K562 (cell line): Measurements from ENCODE around the gene ASZ1. TPM values are rescaled to one million over a fixed set of nuclear protein-coding genes. Genes with fewer than 3 reads are reported as not detected.

Experiments used
- ATAC-seq: fragments of 200-7000 bp; cut with Tn5 transposase; 3 replicates; pipeline ENCODE4 v1.9.1; 2020; ENCODE audit warnings: moderate library complexity
- BruUV-seq: library from RNA; stranded (reverse); fragments of 400-500 nt; replicated peaks from 2 replicates; lab custom pipeline; 2021; lab: Mats Ljungman, UMichigan
- CTCF ChIA-PET: fragments of 300-600 bp; formaldehyde crosslinking; extraction: SDS; loops from one replicate; lab custom pipeline; 2021; ENCODE audit warnings: low intra/inter-chr PET ratio; lab: Yijun Ruan, JAX
- POLR2A ChIA-PET: fragments of 300-600, 350-650 bp; sonication (Branson Sonifier 250); formaldehyde crosslinking; extraction: SDS; loops from one replicate; lab custom pipeline; 2021; ENCODE audit warnings: antibody characterized with exemption, inconsistent platforms; lab: Yijun Ruan, JAX
- DNase-seq, 4 experiments: peaks; one replicate each; pipeline versions ENCODE4 v3.0.0 to v3.0.0-alpha.2; 2011 to 2018; ENCODE audit warnings: low spot score in 3 of 4, mixed read lengths in 3 of 4; ENCODE audit errors: extremely low read depth in 1 of 4
- FAIRE-seq: peaks from 2 replicates; lab custom pipeline; 2011; peaks lifted over from hg19 to GRCh38; lab: Jason Lieb, UNC
- H2AFZ ChIP-seq: 2 replicates; pipeline ENCODE4 v1.6.0; 2011; ENCODE audit warnings: low read depth, low read length, control low read depth, inconsistent platforms
- H3K27ac ChIP-seq: fragments of 200-600 bp; 3 replicates; pipeline ENCODE4 v1.8.0; 2011; ENCODE audit warnings: low read depth, mild to moderate bottlenecking, control low read depth, inconsistent platforms, low read length, moderate library complexity, mixed read lengths; ENCODE audit errors: extremely low read depth
- H3K27me3 ChIP-seq, 2 experiments: fragments of 300-600 bp in 1 of 2; 2 replicates in 1 of 2; 3 replicates in 1 of 2; pipeline versions ENCODE4 v1.6.0 to v1.8.0; 2011; ENCODE audit warnings: inconsistent platforms in 2 of 2, low read length in 2 of 2, mild to moderate bottlenecking in 1 of 2, mixed read lengths in 1 of 2, moderate library complexity in 1 of 2; ENCODE audit not compliant: control insufficient read depth in 2 of 2, insufficient read depth in 2 of 2
- H3K36me3 ChIP-seq: fragments of 300-600 bp; 3 replicates; pipeline ENCODE4 v1.8.0; 2011; ENCODE audit warnings: mild to moderate bottlenecking, low read length, inconsistent platforms; ENCODE audit not compliant: control insufficient read depth, insufficient read depth
- H3K4me1 ChIP-seq, 2 experiments: fragments of 200-600 bp in 1 of 2; replicated peaks in 1 of 2; 2 replicates in 1 of 2; 3 replicates in 1 of 2; pipeline versions ENCODE4 v1.5.1 to v1.8.0; 2011; ENCODE audit warnings: inconsistent platforms in 2 of 2, low read length in 2 of 2, mild to moderate bottlenecking in 1 of 2, mixed read lengths in 1 of 2, moderate library complexity in 1 of 2; ENCODE audit not compliant: control insufficient read depth in 2 of 2, insufficient read depth in 2 of 2
- H3K4me2 ChIP-seq: 2 replicates; pipeline ENCODE4 v1.6.1; 2011; ENCODE audit warnings: low read length, control low read depth, inconsistent platforms, mixed read lengths; ENCODE audit not compliant: insufficient read depth
- H3K4me3 ChIP-seq: fragments of 200-600 bp; sonication (generic), shearing (Covaris generic); 2 replicates; pipeline ENCODE4 v1.5.1; 2016; ENCODE audit warnings: control low read depth, inconsistent platforms
- H3K79me2 ChIP-seq: fragments of 200-600 bp; 3 replicates; pipeline ENCODE4 v1.8.0; 2011; ENCODE audit warnings: low read length, inconsistent platforms; ENCODE audit not compliant: control insufficient read depth, insufficient read depth
- H3K9ac ChIP-seq, 2 experiments: 2 replicates each; pipeline versions ENCODE4 v1.6.0 to v1.6.1; 2011; ENCODE audit warnings: low read depth in 2 of 2, low read length in 2 of 2, control low read depth in 1 of 2, inconsistent platforms in 1 of 2, mild to moderate bottlenecking in 1 of 2, mixed read lengths in 1 of 2; ENCODE audit not compliant: insufficient read depth in 1 of 2
- H3K9me1 ChIP-seq: one replicate; pipeline ENCODE4 v1.6.0; 2011; ENCODE audit warnings: inconsistent platforms, mild to moderate bottlenecking, low read length, moderate library complexity; ENCODE audit not compliant: control insufficient read depth, insufficient read depth
- H3K9me3 ChIP-seq: replicated peaks from 2 replicates; pipeline ENCODE4 v1.5.1; 2011; ENCODE audit warnings: low read depth, low read length, inconsistent platforms; ENCODE audit not compliant: control insufficient read depth, insufficient read depth
- H4K20me1 ChIP-seq: replicated peaks from 2 replicates; pipeline ENCODE4 v1.6.1; 2011; ENCODE audit warnings: low read length, inconsistent platforms, mixed read lengths; ENCODE audit not compliant: control insufficient read depth, insufficient read depth
- CBX8 ChIP-seq: fragments of 200-600 bp; sonication (generic); IDR thresholded peaks from 2 replicates; pipeline ENCODE4 v1.6.1; 2012; ENCODE audit warnings: borderline replicate concordance, mixed run types, low read depth, mild to moderate bottlenecking, moderate library complexity, mixed read lengths, low read length, control low read depth, inconsistent platforms; ENCODE audit not compliant: poor library complexity, severe bottlenecking; ENCODE audit errors: extremely low read depth
- GATAD2A ChIP-seq: fragments of 450-650 bp; IDR thresholded peaks from 2 replicates; pipeline ENCODE4 v1.6.1; 2017
- RBM17 ChIP-seq: fragments of 200-400 bp; formaldehyde crosslinking; IDR thresholded peaks from 2 replicates; pipeline ENCODE4 v1.6.1; 2017; ENCODE audit warnings: low read depth, mild to moderate bottlenecking, low read length, borderline replicate concordance
- TAL1 ChIP-seq: fragments of 450-650 bp; IDR thresholded peaks from 2 replicates; pipeline ENCODE4 v1.6.1; 2016; ENCODE audit warnings: mild to moderate bottlenecking
- TGIF2 ChIP-seq: sonication (generic); formaldehyde crosslinking; IDR thresholded peaks from 2 replicates; pipeline ENCODE4 v1.8.1; 2022; ENCODE audit warnings: mild to moderate bottlenecking, missing genetic modification reagents, moderate library complexity
- ZNF75A ChIP-seq: fragments of 450-650 bp; formaldehyde crosslinking; IDR thresholded peaks from 2 replicates; pipeline ENCODE4 v1.4.0; 2020; ENCODE audit warnings: mild to moderate bottlenecking
- in situ Hi-C: fragments of 300-500 bp; cut with MboI; formaldehyde crosslinking; loops from 4 replicates; pipeline ENCODE4 v1.15.0; 2018; ENCODE audit warnings: inconsistent platforms, mixed read lengths
- intact Hi-C: fragments of 100-400 bp; cut with micrococcal nuclease; formaldehyde crosslinking; loops from 2 replicates; pipeline ENCODE4 v1.14.2; 2022
- polyA plus RNA-seq, 8 experiments: library from polyadenylated mRNA; depleted of rRNA in 4 of 8; stranded (reverse) in 5 of 8; unstranded in 3 of 8; fragments of >200 nt; fragmentation: Nextera tagmentation in 2 of 8; fragmentation: Illumina TruSeq in 1 of 8; extraction: Ambion mirVana in 2 of 8; extraction: Trizol in 1 of 8; gene quantifications; 2 replicates each; pipeline versions ENCODE4 v1.2.1 to v1.2.3, GENCODE V29; 2011 to 2014; ENCODE audit warnings: inconsistent platforms in 1 of 8, missing spikeins in 1 of 8
- total RNA-seq, 7 experiments: library from RNA; depleted of rRNA in 6 of 7; stranded (reverse); fragments of >200 nt in 6 of 7; fragmentation: Illumina TruSeq in 2 of 7; extraction: Trizol in 2 of 7; gene quantifications; 2 replicates each; pipeline versions ENCODE4 v1.2.1 to v1.2.3, GENCODE V29; 2011 to 2021; ENCODE audit warnings: low replicate concordance in 1 of 7
- TF ChIP-seq, protein P1 (sequence below): fragments of 450-650 bp; IDR thresholded peaks from 2 replicates; pipeline ENCODE4 v1.6.1; 2017; ENCODE audit warnings: mild to moderate bottlenecking, moderate library complexity
- TF ChIP-seq, protein P2 (sequence below): fragments of 450-650 bp; IDR thresholded peaks from 2 replicates; pipeline ENCODE4 v1.6.1; 2018; ENCODE audit warnings: mild to moderate bottlenecking, low read depth; ENCODE audit not compliant: partially characterized antibody
- TF ChIP-seq, protein P3 (sequence below): fragments of 250-450 bp; sonication (Bioruptor Pico); IDR thresholded peaks from 2 replicates; pipeline ENCODE4 v1.9.0; 2021; ENCODE audit warnings: mild to moderate bottlenecking, inconsistent platforms

Gene ASZ1
- total and polyA plus RNA-seq, 9 of the 15 experiments (the other 6 are each of a cell fraction or from before 2014, with no cell fraction given): not detected

DNA sequence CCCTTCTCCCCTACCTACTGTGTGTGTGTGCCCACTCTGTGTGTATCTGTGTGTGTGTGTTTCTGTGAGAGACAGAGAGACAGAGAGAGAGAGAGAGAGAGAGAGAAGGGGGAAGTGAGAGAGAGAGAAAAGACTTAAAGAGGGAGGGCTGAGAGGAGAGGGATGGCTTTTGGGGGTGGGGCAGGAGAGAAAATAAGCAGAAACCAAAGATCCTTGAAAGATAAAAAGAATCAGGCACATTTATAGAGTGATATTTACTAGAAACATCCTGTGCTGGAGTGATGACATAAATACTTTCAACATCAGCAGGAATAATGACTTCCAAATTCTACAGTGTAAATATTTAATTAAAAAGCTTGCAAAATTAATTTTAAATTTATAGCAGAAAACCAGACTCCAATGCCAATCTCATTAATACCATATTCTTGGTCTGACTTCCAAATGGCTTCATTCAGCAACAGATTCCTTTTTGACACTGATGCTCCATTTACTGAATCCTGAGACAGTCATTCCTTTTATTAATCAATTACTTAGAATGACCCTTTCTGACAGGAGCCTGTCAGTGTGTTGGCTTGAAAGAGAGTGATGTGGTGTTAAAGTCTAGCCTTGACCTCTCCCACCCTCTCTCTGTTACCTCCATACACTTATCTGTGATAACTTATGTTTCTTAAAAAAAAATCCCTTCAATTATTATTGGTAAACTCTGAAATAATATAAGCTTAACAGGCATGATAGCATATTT, 62.8 kb downstream of the ASZ1 start:
- Histone ChIP-seq H4K20me1 (no peaks in the 10 kb centered on the region), H3K4me2 (no peak overlapping the region), H3K27ac (no peak overlapping the region), H3K9ac (no peak overlapping the region), H3K9me1 (no peaks in the 10 kb centered on the region), H3K9me3 (no peaks in the 10 kb centered on the region), H2AFZ (no peak overlapping the region), H3K36me3 (no peaks in the 10 kb centered on the region), H3K4me3 (no peak overlapping the region), H3K4me1 (no peaks in the 10 kb centered on the region), H3K79me2 (no peaks in the 10 kb centered on the region), H3K27me3 (no peaks in the 10 kb centered on the region; a peak in 1 of 5 replicates)
- POLR2A ChIA-PET: no interaction called here
- intact Hi-C loops: no loop called here
- DNase-seq: no peak
- BruUV-seq: no TSS peak
- no peak for ATAC-seq
- FAIRE-seq: no peak
- CTCF ChIA-PET: no interaction called here
- in situ Hi-C loops: no loop called here
- TF ChIP-seq ZNF75A (CRISPR knock-in tag) (no peak), TGIF2 (CRISPR knock-in tag) (no peak), GATAD2A (no peak), CBX8 (no peak), TAL1 (no peak), RBM17 (no peak)
- TF ChIP-seq, protein P1, sequence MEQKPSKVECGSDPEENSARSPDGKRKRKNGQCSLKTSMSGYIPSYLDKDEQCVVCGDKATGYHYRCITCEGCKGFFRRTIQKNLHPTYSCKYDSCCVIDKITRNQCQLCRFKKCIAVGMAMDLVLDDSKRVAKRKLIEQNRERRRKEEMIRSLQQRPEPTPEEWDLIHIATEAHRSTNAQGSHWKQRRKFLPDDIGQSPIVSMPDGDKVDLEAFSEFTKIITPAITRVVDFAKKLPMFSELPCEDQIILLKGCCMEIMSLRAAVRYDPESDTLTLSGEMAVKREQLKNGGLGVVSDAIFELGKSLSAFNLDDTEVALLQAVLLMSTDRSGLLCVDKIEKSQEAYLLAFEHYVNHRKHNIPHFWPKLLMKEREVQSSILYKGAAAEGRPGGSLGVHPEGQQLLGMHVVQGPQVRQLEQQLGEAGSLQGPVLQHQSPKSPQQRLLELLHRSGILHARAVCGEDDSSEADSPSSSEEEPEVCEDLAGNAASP: no peak
- TF ChIP-seq, protein P2, sequence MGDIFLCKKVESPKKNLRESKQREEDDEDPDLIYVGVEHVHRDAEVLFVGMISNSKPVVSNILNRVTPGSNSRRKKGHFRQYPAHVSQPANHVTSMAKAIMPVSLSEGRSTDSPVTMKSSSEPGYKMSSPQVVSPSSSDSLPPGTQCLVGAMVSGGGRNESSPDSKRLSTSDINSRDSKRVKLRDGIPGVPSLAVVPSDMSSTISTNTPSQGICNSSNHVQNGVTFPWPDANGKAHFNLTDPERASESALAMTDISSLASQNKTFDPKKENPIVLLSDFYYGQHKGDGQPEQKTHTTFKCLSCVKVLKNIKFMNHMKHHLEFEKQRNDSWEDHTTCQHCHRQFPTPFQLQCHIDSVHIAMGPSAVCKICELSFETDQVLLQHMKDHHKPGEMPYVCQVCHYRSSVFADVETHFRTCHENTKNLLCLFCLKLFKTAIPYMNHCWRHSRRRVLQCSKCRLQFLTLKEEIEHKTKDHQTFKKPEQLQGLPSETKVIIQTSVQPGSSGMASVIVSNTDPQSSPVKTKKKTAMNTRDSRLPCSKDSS: no peak
- TF ChIP-seq, protein P3, sequence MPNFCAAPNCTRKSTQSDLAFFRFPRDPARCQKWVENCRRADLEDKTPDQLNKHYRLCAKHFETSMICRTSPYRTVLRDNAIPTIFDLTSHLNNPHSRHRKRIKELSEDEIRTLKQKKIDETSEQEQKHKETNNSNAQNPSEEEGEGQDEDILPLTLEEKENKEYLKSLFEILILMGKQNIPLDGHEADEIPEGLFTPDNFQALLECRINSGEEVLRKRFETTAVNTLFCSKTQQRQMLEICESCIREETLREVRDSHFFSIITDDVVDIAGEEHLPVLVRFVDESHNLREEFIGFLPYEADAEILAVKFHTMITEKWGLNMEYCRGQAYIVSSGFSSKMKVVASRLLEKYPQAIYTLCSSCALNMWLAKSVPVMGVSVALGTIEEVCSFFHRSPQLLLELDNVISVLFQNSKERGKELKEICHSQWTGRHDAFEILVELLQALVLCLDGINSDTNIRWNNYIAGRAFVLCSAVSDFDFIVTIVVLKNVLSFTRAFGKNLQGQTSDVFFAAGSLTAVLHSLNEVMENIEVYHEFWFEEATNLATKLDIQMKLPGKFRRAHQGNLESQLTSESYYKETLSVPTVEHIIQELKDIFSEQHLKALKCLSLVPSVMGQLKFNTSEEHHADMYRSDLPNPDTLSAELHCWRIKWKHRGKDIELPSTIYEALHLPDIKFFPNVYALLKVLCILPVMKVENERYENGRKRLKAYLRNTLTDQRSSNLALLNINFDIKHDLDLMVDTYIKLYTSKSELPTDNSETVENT: no peak
